Adipocyte (in vitro differentiated cells): ENCODE measurements around the gene PCDHGB2.
"Not testable (repeated sequence)": the region's sequence is repeated elsewhere in the genome, so short reads cannot be mapped to it uniquely, and the experiment has no call there.

Experiments used
- DNase-seq: peaks from one replicate; pipeline ENCODE4 v3.0.0-alpha.2; 2015; ENCODE audit warnings: low read depth
- H3K27me3 ChIP-seq: replicated peaks from 2 replicates; pipeline ENCODE4 v1.7.0; 2013; ENCODE audit warnings: mild to moderate bottlenecking, low read length, moderate library complexity; ENCODE audit not compliant: control insufficient read depth, insufficient read depth
- H3K36me3 ChIP-seq: 2 replicates; pipeline ENCODE4 v1.7.0; 2013; ENCODE audit warnings: low read length, mild to moderate bottlenecking, moderate library complexity; ENCODE audit not compliant: control insufficient read depth, insufficient read depth, severe bottlenecking
- H3K4me1 ChIP-seq: 2 replicates; pipeline ENCODE4 v1.7.0; 2013; ENCODE audit warnings: mild to moderate bottlenecking, low read length, moderate library complexity; ENCODE audit not compliant: control insufficient read depth, insufficient read depth
- H3K4me3 ChIP-seq: 2 replicates; pipeline ENCODE4 v1.7.0; 2013; ENCODE audit warnings: mild to moderate bottlenecking, low read length, moderate library complexity
- H3K9ac ChIP-seq: 2 replicates; pipeline ENCODE4 v1.7.0; 2013; ENCODE audit warnings: mild to moderate bottlenecking, low read length, moderate library complexity
- H3K9me3 ChIP-seq: 2 replicates; pipeline ENCODE4 v1.7.0; 2013; ENCODE audit warnings: mild to moderate bottlenecking, low read length, moderate library complexity; ENCODE audit not compliant: control insufficient read depth

Gene PCDHGB2

GRCh38 chr5:141392429-141393198, 32.8 kb downstream of the PCDHGB2 start, which contains the start of gene PCDHGA8:
Gene PCDHGA8 (plus strand): TSS chr5:141392633. CDS start chr5:141392814, 181 bp downstream.
- H3K9me3 ChIP-seq, result peaks cover 64% of the 10 kb centered on the region
- H3K9ac ChIP-seq, result no peak within 1 kb of the TSS
- DNase-seq, result no peak
- H3K4me3 ChIP-seq, result peak within 1 kb of the TSS; percentile 68
- no peaks in the 10 kb centered on the region for H3K4me1 ChIP-seq
- no peaks in the 10 kb centered on the region for H3K27me3 ChIP-seq
- no peaks in the 10 kb centered on the region for H3K36me3 ChIP-seq

GRCh38 chr5:141393267-141393666, 33.5 kb downstream of the PCDHGB2 start:
- Histone ChIP-seq H3K4me3 (peak overlapping the region; percentile 7), H3K27me3 (no peaks in the 10 kb centered on the region), H3K9ac (no peak overlapping the region), H3K36me3 (no peaks in the 10 kb centered on the region), H3K4me1 (no peaks in the 10 kb centered on the region), H3K9me3 (peaks cover 62% of the 10 kb centered on the region)
- DNase-seq, result no peak

GRCh38 chr5:141394401-141395187, 34.8 kb downstream of the PCDHGB2 start:
- not testable (repeated sequence) for H3K36me3 ChIP-seq, H3K9ac ChIP-seq, H3K27me3 ChIP-seq, H3K4me1 ChIP-seq, H3K4me3 ChIP-seq, DNase-seq
- H3K9me3 ChIP-seq, result peaks cover 60% of the 10 kb centered on the region

GRCh38 chr5:141397756-141398551, 38.2 kb downstream of the PCDHGB2 start, which contains the start of gene PCDHGB5:
Gene PCDHGB5 (plus strand): TSS chr5:141397947. CDS start chr5:141398128, 181 bp downstream.
- Histone ChIP-seq H3K9me3 (peaks cover 44% of the 10 kb centered on the region), H3K4me1 (peaks cover 13% of the 10 kb centered on the region), H3K9ac (peak within 1 kb of the TSS; percentile 63), H3K4me3 (peak within 1 kb of the TSS; percentile 74)
- not testable (repeated sequence) for H3K27me3 ChIP-seq, H3K36me3 ChIP-seq
- DNase-seq, result peak; percentile 38

- Histone ChIP-seq H3K27me3 (no peaks in the 10 kb centered on the region), H3K9me3 (peaks cover 44% of the 10 kb centered on the region), H3K9ac (no peak overlapping the region), H3K4me3 (peak overlapping the region; percentile 63), H3K36me3 (no peaks in the 10 kb centered on the region), H3K4me1 (peaks cover 13% of the 10 kb centered on the region)
- no peak for DNase-seq
Measured at GRCh38 chr5:141398608-141399007, 38.8 kb downstream of the PCDHGB2 start.

- Histone ChIP-seq H3K36me3 (no peaks in the 10 kb centered on the region), H3K27me3 (no peaks in the 10 kb centered on the region), H3K9me3 (peaks cover 44% of the 10 kb centered on the region), H3K4me3 (peak overlapping the region; percentile 67), H3K9ac (no peak overlapping the region), H3K4me1 (peaks cover 13% of the 10 kb centered on the region)
- DNase-seq, result no peak
Measured at GRCh38 chr5:141399555-141400258, 39.9 kb downstream of the PCDHGB2 start.

- H3K9ac ChIP-seq, result peak within 1 kb of the TSS; percentile 36
- peak within 1 kb of the TSS; percentile 79 for H3K4me3 ChIP-seq
- no peaks in the 10 kb centered on the region for H3K27me3 ChIP-seq
- DNase-seq, result peak; percentile 76
- no peaks in the 10 kb centered on the region for H3K36me3 ChIP-seq
- H3K9me3 ChIP-seq, result peaks cover 49% of the 10 kb centered on the region
- peaks cover 13% of the 10 kb centered on the region for H3K4me1 ChIP-seq
Measured at GRCh38 chr5:141402553-141403243, 42.9 kb downstream of the PCDHGB2 start, which contains the start of gene PCDHGA9. Gene PCDHGA9 (plus strand): TSS chr5:141402778. CDS start chr5:141402953, 175 bp downstream.

- Histone ChIP-seq H3K9ac (no peak overlapping the region), H3K36me3 (no peaks in the 10 kb centered on the region), H3K4me1 (peaks cover 13% of the 10 kb centered on the region), H3K27me3 (no peaks in the 10 kb centered on the region), H3K9me3 (peaks cover 51% of the 10 kb centered on the region), H3K4me3 (peak overlapping the region; percentile 79)
- no peak for DNase-seq
Measured at GRCh38 chr5:141403387-141403786, 43.6 kb downstream of the PCDHGB2 start.

GRCh38 chr5:141407790-141408505, 48.2 kb downstream of the PCDHGB2 start, which contains the start of gene PCDHGB6:
Gene PCDHGB6 (plus strand): TSS chr5:141408021. CDS start chr5:141408203, 182 bp downstream.
- not testable (repeated sequence) for DNase-seq, H3K27me3 ChIP-seq, H3K36me3 ChIP-seq, H3K9ac ChIP-seq, H3K4me1 ChIP-seq
- Histone ChIP-seq H3K4me3 (peak within 1 kb of the TSS; percentile 72), H3K9me3 (peaks cover 42% of the 10 kb centered on the region)
